ENCODE measurements around the gene TEX264.
A peak's percentile ranks its signal among the peaks of the same experiment; 100 is the strongest.

Gene TEX264

GRCh38 chr3:51680196-51680595 lies 9.1 kb downstream of the TEX264 start:
- Histone ChIP-seq H3K4me3 (replicated peaks; ENCODE audit: insufficient read depth, low read length) (no peak overlapping the region), H3K27me3 (ENCODE audit: insufficient read depth, poor library complexity, severe bottlenecking) (no peaks in the 10 kb centered on the region), H3K27ac (replicated peaks) (no peak overlapping the region)
- no peak for DNase-seq (ENCODE audit: low read depth in 1 of 2, low spot score in 1 of 2)
- TF ChIP-seq POLR2AphosphoS5 (IDR thresholded peaks at IDR 0.05; ENCODE audit: low read depth) (no peak), GABPA (IDR thresholded peaks at IDR 0.05; ENCODE audit: low read depth) (no peak), REST (IDR thresholded peaks at IDR 0.05; ENCODE audit: insufficient replicate concordance, low read depth) (no peak), SPI1 (IDR thresholded peaks at IDR 0.05; ENCODE audit: borderline replicate concordance, low read depth) (no peak), CTCF (IDR thresholded peaks at IDR 0.05; ENCODE audit: insufficient read depth, low read length) (no peak)

GRCh38 chr3:51680663-51681230 lies 9.7 kb downstream of the TEX264 start:
- Histone ChIP-seq H3K27me3 (ENCODE audit: insufficient read depth, poor library complexity, severe bottlenecking) (no peaks in the 10 kb centered on the region), H3K4me3 (replicated peaks; ENCODE audit: insufficient read depth, low read length) (no peak overlapping the region), H3K27ac (replicated peaks) (no peak overlapping the region)
- no peak for DNase-seq (ENCODE audit: low read depth in 1 of 2, low spot score in 1 of 2)
- no peak for TF ChIP-seq SPI1 (IDR thresholded peaks at IDR 0.05; ENCODE audit: borderline replicate concordance, low read depth)
- no peak for TF ChIP-seq GABPA (IDR thresholded peaks at IDR 0.05; ENCODE audit: low read depth)
- no peak for TF ChIP-seq REST (IDR thresholded peaks at IDR 0.05; ENCODE audit: insufficient replicate concordance, low read depth)
- TF ChIP-seq CTCF (IDR thresholded peaks at IDR 0.05; ENCODE audit: insufficient read depth, low read length): no peak
- no peak for TF ChIP-seq POLR2AphosphoS5 (IDR thresholded peaks at IDR 0.05; ENCODE audit: low read depth)

- no peak overlapping the region for H3K27ac ChIP-seq (replicated peaks)
- TF ChIP-seq CTCF (IDR thresholded peaks at IDR 0.05; ENCODE audit: insufficient read depth, low read length) (no peak), REST (IDR thresholded peaks at IDR 0.05; ENCODE audit: insufficient replicate concordance, low read depth) (no peak), GABPA (IDR thresholded peaks at IDR 0.05; ENCODE audit: low read depth) (no peak), POLR2AphosphoS5 (IDR thresholded peaks at IDR 0.05; ENCODE audit: low read depth) (0 out of 2 replicates have a peak, but pooled peaks have one; percentile 34), SPI1 (IDR thresholded peaks at IDR 0.05; ENCODE audit: borderline replicate concordance, low read depth) (peak; percentile 55; the same call in 1 of the 2 replicates)
- no peak overlapping the region for H3K4me3 ChIP-seq (replicated peaks; ENCODE audit: insufficient read depth, low read length)
- H3K27me3 ChIP-seq (ENCODE audit: insufficient read depth, poor library complexity, severe bottlenecking): no peaks in the 10 kb centered on the region
- DNase-seq (ENCODE audit: low read depth in 1 of 2, low spot score in 1 of 2): peak; percentile 51 to 56
Measured at GRCh38 chr3:51681453-51681852, 10.4 kb downstream of the TEX264 start.

Measured in HL-60 (cell line).